HCT116 (cell line): ENCODE results near the gene CTRL. TPM values are rescaled to one million over a fixed set of nuclear protein-coding genes. Genes with fewer than 3 reads are reported as not detected.

Experiments used
- ATAC-seq: fragments of 200-7000 bp; cut with Tn5 transposase; 2 replicates; pipeline ENCODE4 v1.9.1; 2020; ENCODE audit warnings: mild to moderate bottlenecking, moderate library complexity
- BruUV-seq: library from RNA; stranded (reverse); fragments of 400-500 nt; replicated peaks from 2 replicates; lab custom pipeline; 2021; lab: Mats Ljungman, UMichigan
- CTCF ChIA-PET: fragments of 300-600 bp; sonication (Branson Sonifier 250); formaldehyde crosslinking; loops from one replicate; lab custom pipeline; 2021; ENCODE audit warnings: antibody characterized with exemption; lab: Charles Lee
- POLR2A ChIA-PET: fragments of 300-600, 350-600 bp; sonication (Branson Sonifier 250); formaldehyde crosslinking; loops from one replicate; lab custom pipeline; 2021; ENCODE audit warnings: antibody characterized with exemption; lab: Charles Lee
- RAD21 ChIA-PET, 2 experiments: fragments of 300-600 bp; sonication (Branson Sonifier 250); formaldehyde crosslinking; loops; one replicate each; lab custom pipeline; 2023; ENCODE audit warnings: low total read pairs in 2 of 2; ENCODE audit not compliant: uncharacterized antibody in 2 of 2, unreplicated experiment in 2 of 2, low non-redundant PET in 1 of 2; lab: Charles Lee
- DNase-seq: peaks from one replicate; pipeline ENCODE4 v3.0.0-alpha.2; 2010; ENCODE audit warnings: low read depth, low spot score
- H2AFZ ChIP-seq: fragments of 200-600 bp; shearing (Covaris generic), sonication (generic); 2 replicates; pipeline ENCODE4 v1.6.1; 2017; ENCODE audit warnings: low read depth, mixed run types, mixed read lengths, antibody characterized with exemption, low read length; ENCODE audit not compliant: poor library complexity, severe bottlenecking
- H3K27ac ChIP-seq: 2 replicates; pipeline ENCODE4 v1.5.1; 2012; ENCODE audit warnings: low read depth, low read length
- H3K27me3 ChIP-seq: fragments of 200-600 bp; sonication (generic); 2 replicates; pipeline ENCODE4 v1.6.1; 2016; ENCODE audit warnings: mixed run types, low read length, mixed read lengths; ENCODE audit not compliant: insufficient read depth
- H3K36me3 ChIP-seq, 2 experiments: fragments of 200-500 bp in 1 of 2; fragments of 200-600 bp in 1 of 2; sonication (Bioruptor generic) in 1 of 2; sonication (generic) in 1 of 2; 2 replicates each; pipeline versions ENCODE4 v1.5.1 to v1.6.1; 2014 to 2016; ENCODE audit warnings: low read length in 2 of 2, inconsistent platforms in 1 of 2, mixed read lengths in 1 of 2, mixed run types in 1 of 2; ENCODE audit not compliant: insufficient read depth in 2 of 2, control insufficient read depth in 1 of 2
- H3K4me1 ChIP-seq, 2 experiments: fragments of 200-600 bp in 1 of 2; sonication (generic) in 1 of 2; 2 replicates each; pipeline versions ENCODE4 v1.5.1 to v1.6.1; 2012 to 2017; ENCODE audit warnings: low read length in 2 of 2, inconsistent platforms in 1 of 2, mild to moderate bottlenecking in 1 of 2, mixed read lengths in 1 of 2, mixed run types in 1 of 2, moderate library complexity in 1 of 2; ENCODE audit not compliant: insufficient read depth in 2 of 2, control insufficient read depth in 1 of 2
- H3K4me2 ChIP-seq: fragments of 200-600 bp; sonication (generic); 2 replicates; pipeline ENCODE4 v1.6.1; 2017; ENCODE audit warnings: mixed run types, low read length, mixed read lengths
- H3K4me3 ChIP-seq, 2 experiments: fragments of 200-600 bp in 1 of 2; sonication (generic) in 1 of 2; replicated peaks in 1 of 2; 2 replicates each; pipeline ENCODE4 v1.5.1; 2011 to 2016; ENCODE audit warnings: low read length in 2 of 2, control low read depth in 1 of 2, low read depth in 1 of 2, mild to moderate bottlenecking in 1 of 2, mixed read lengths in 1 of 2, mixed run types in 1 of 2
- H3K79me2 ChIP-seq: fragments of 200-600 bp; sonication (generic); 2 replicates; pipeline ENCODE4 v1.6.1; 2017; ENCODE audit warnings: mild to moderate bottlenecking, mixed run types, low read length, moderate library complexity, mixed read lengths; ENCODE audit not compliant: insufficient read depth
- H3K9ac ChIP-seq: fragments of 200-600 bp; sonication (generic); 2 replicates; pipeline ENCODE4 v1.6.1; 2016; ENCODE audit warnings: low read length, mixed read lengths
- H3K9me2 ChIP-seq: fragments of 200-600 bp; sonication (generic), shearing (Covaris generic); 2 replicates; pipeline ENCODE4 v1.6.1; 2017; ENCODE audit warnings: mixed run types, mild to moderate bottlenecking, moderate library complexity; ENCODE audit not compliant: insufficient read depth
- H3K9me3 ChIP-seq, 2 experiments: fragments of 200-500 bp in 1 of 2; fragments of 200-600 bp in 1 of 2; sonication (Bioruptor generic) in 1 of 2; sonication (generic) in 1 of 2; 2 replicates each; pipeline ENCODE4 v1.6.1; 2014 to 2017; ENCODE audit warnings: low read length in 2 of 2, mixed read lengths in 2 of 2, inconsistent platforms in 1 of 2, low read depth in 1 of 2, mild to moderate bottlenecking in 1 of 2, mixed run types in 1 of 2, moderate library complexity in 1 of 2; ENCODE audit not compliant: control insufficient read depth in 1 of 2, insufficient read depth in 1 of 2
- H4K20me1 ChIP-seq: fragments of 200-600 bp; sonication (generic), shearing (Covaris generic); 2 replicates; pipeline ENCODE4 v1.6.1; 2017; ENCODE audit warnings: mixed run types, mild to moderate bottlenecking, moderate library complexity; ENCODE audit not compliant: insufficient read depth
- CEBPB ChIP-seq: IDR thresholded peaks from 2 replicates; pipeline ENCODE4 v1.6.1; 2012; ENCODE audit warnings: low read depth
- EZH2phosphoT487 ChIP-seq: fragments of 200-600 bp; IDR thresholded peaks from 2 replicates; pipeline ENCODE4 v1.6.1; 2018; ENCODE audit warnings: antibody characterized with exemption, borderline replicate concordance
- JUND ChIP-seq: IDR thresholded peaks from 2 replicates; pipeline ENCODE4 v1.6.1; 2012
- POLR2A ChIP-seq: IDR thresholded peaks from 2 replicates; pipeline ENCODE4 v1.7.0; 2011; ENCODE audit warnings: borderline replicate concordance; ENCODE audit not compliant: insufficient read depth, insufficient read length; ENCODE audit errors: extremely low read depth
- SRF ChIP-seq: IDR thresholded peaks from 2 replicates; pipeline ENCODE4 v1.6.1; 2012; ENCODE audit warnings: low read depth
- TCF7L2 ChIP-seq: IDR thresholded peaks from 2 replicates; pipeline ENCODE4 v1.7.0; 2011; ENCODE audit warnings: borderline replicate concordance, inconsistent platforms; ENCODE audit not compliant: insufficient read depth, insufficient read length; ENCODE audit errors: extremely low read depth
- ZFX ChIP-seq: fragments of 450-650 bp; IDR thresholded peaks from 2 replicates; pipeline ENCODE4 v1.6.1; 2017
- ZNF274 ChIP-seq: fragments of 200-500 bp; sonication (Bioruptor generic); IDR thresholded peaks from 2 replicates; pipeline ENCODE4 v1.6.1; 2014; ENCODE audit warnings: mild to moderate bottlenecking, low read depth, low read length, inconsistent platforms
- intact Hi-C: fragments of 100-400 bp; cut with micrococcal nuclease; formaldehyde crosslinking; loops from 2 replicates; pipeline ENCODE4 v1.10.0; 2022
- total RNA-seq: library from RNA; stranded (reverse); gene quantifications from one replicate; pipeline ENCODE4 v1.2.1, GENCODE V29; 2021; ENCODE audit not compliant: unreplicated experiment
- TF ChIP-seq, protein P1 (sequence below): IDR thresholded peaks from 2 replicates; pipeline ENCODE4 v1.6.1; 2012

The CTRL gene
- total RNA-seq, 1 experiment from 2014 or later = 3.4 TPM

DNA sequence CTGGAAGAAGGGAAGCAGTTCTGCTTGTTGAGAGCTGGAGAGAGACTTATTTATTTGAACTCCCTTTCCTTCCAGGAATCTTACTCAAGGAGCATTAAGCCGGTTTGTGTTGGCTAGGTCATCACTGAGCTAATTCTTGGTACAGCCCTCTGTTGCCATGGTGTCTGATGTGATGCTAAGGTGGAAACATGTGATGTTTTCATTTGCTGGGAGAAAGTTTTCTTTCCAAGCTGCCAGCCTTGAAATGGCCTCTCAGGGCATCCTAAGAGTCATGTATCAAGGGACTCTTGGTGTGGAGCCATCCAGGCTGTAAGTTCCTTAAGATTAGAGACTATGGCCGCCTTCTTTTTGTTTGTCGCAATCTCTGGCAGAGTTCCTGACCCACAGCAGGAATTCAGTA, 34.4 kb downstream of the CTRL start (continued):
- TF ChIP-seq TCF7L2 = no peak
- TF ChIP-seq CEBPB = no peak
- TF ChIP-seq, protein P1, sequence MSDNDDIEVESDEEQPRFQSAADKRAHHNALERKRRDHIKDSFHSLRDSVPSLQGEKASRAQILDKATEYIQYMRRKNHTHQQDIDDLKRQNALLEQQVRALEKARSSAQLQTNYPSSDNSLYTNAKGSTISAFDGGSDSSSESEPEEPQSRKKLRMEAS = no peak
- no peak for TF ChIP-seq POLR2A
- TF ChIP-seq ZNF274 = no peak

DNA sequence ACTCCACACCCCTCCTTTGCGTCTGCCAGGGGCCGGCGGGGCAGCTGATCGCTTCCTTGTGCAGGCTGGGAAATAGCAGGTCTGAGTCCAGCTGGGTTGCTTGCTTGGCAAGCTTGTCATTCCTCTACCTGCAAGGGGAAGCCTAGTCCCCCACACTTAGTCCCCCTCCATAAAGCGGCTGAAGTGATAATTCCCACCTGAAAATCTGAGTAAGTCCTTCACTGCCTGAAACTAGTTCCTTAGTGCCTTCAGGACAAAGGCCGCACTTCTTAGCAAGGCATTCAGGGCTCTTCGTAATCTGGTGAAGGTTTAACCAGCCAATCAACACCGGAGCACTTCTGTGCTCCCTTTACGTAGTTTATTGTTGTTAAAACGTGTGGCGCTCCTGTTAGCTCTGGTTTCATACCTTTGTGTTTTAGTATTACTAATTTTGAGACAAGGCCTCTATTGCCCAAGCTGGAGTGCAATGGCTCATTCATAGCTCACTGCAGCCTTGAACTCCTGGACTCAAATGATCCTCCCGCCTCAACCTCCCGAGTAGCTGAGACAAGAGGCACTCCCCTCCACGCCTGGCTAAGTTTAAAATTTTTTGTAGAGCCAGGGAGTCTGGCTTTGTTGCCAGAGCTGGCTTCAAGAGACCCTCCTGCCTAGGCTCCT, 37.8 kb downstream of the CTRL start:
- Histone ChIP-seq H4K20me1 (no peaks in the 10 kb centered on the region), H3K27me3 (no peaks in the 10 kb centered on the region), H3K4me1 (peaks cover 13% of the 10 kb centered on the region in 2 experiments), H2AFZ (no peak overlapping the region), H3K36me3 (no peaks in the 10 kb centered on the region), H3K79me2 (peaks cover 45% of the 10 kb centered on the region), H3K9me2 (no peaks in the 10 kb centered on the region), H3K27ac (peak overlapping the region; percentile 78), H3K4me3 (peak overlapping the region; percentile 91 to 98), H3K9ac (peak overlapping the region; percentile 97), H3K9me3 (no peaks in the 10 kb centered on the region), H3K4me2 (peak overlapping the region; percentile 76)
- RAD21 ChIA-PET = interaction anchor here in 1 of 2 experiments (1.1 kb wide), 1 partner anchor 77 kb away, joined by 7 read pairs; no protein-coding TSS in a partner anchor
- TSS peak; percentile 55 for BruUV-seq
- POLR2A ChIA-PET = no interaction called here
- no peak for ATAC-seq
- CTCF ChIA-PET = interaction anchor here (1.1 kb wide), 1 partner anchor 11 kb away, joined by 4 read pairs; no protein-coding TSS in a partner anchor
- TF ChIP-seq SRF = no peak
- TF ChIP-seq ZFX = 0 out of 2 replicates have a peak, but pooled peaks have one; percentile 35
- no peak for TF ChIP-seq EZH2phosphoT487
- no peak for TF ChIP-seq JUND
- no peak for TF ChIP-seq CEBPB
- no peak for TF ChIP-seq POLR2A
- intact Hi-C loops = no loop called here
- no peak for DNase-seq
